ENCODE data around the gene GPSM1. TPM values are rescaled to one million over a fixed set of nuclear protein-coding genes. Genes with fewer than 3 reads are reported as not detected.

Gene GPSM1
- total RNA-seq, 3 donors from 2014 or later = 2.4 to 15.0 (median 4.2) TPM

DNA sequence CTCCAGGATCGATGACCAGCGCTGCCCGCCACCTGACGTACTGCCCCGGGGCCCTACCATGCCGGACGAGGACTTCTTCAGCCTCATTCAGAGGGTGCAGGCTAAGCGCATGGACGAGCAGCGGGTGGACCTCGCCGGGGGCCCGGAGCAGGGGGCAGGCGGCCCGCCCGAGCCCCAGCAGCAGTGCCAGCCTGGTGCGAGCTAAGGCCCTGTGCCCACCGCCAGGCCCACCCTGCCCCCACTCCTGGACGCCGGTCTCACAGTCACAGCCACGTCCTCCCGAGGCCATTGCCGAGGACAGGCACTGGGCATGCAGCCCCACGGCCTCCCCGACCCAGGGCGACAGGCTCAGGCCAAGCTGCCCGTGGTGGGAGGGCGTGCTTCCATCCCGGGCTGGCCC is 30.7 kb downstream of the GPSM1 start:
- Histone ChIP-seq H3K4me1 (ENCODE audit: low read depth) (peaks cover 7% of the 10 kb centered on the region), H3K4me3 (no peak overlapping the region), H3K9me3 (no peaks in the 10 kb centered on the region), H3K36me3 (ENCODE audit: low read depth) (no peaks in the 10 kb centered on the region)
- no peak for DNase-seq
- TF ChIP-seq, protein P1, sequence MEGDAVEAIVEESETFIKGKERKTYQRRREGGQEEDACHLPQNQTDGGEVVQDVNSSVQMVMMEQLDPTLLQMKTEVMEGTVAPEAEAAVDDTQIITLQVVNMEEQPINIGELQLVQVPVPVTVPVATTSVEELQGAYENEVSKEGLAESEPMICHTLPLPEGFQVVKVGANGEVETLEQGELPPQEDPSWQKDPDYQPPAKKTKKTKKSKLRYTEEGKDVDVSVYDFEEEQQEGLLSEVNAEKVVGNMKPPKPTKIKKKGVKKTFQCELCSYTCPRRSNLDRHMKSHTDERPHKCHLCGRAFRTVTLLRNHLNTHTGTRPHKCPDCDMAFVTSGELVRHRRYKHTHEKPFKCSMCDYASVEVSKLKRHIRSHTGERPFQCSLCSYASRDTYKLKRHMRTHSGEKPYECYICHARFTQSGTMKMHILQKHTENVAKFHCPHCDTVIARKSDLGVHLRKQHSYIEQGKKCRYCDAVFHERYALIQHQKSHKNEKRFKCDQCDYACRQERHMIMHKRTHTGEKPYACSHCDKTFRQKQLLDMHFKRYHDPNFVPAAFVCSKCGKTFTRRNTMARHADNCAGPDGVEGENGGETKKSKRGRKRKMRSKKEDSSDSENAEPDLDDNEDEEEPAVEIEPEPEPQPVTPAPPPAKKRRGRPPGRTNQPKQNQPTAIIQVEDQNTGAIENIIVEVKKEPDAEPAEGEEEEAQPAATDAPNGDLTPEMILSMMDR (IDR thresholded peaks at IDR 0.05) = no peak
- ATAC-seq = no peak
- intact Hi-C loops (cut with DNase I, micrococcal nuclease) = no loop called here

DNA sequence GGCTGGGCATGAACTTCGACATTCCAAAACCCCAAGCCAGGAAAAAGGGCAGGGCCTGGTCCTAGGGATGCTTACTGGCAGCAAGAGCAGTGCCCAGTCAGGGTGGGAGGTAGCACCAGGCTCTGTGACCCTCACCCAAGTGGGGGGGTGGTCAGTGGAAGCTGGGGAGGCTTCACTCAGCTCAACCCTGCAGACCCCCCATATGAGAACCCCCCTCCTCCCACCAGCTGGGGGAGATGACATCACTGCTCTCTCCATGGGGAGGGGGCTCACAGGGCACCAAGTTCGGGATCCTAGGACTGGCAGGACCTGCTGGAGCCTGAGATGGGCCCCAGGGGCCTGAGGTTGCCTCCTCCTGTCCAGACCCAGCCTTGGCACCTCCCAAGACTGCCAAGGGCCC is 31.5 kb downstream of the GPSM1 start:
- TF ChIP-seq, protein P1 (IDR thresholded peaks at IDR 0.05) = no peak
- Histone ChIP-seq H3K36me3 (ENCODE audit: low read depth) (no peaks in the 10 kb centered on the region), H3K4me1 (ENCODE audit: low read depth) (peaks cover 8% of the 10 kb centered on the region), H3K4me3 (no peak overlapping the region), H3K9me3 (no peaks in the 10 kb centered on the region)
- DNase-seq (no peak), ATAC-seq (no peak)
- intact Hi-C loops (cut with DNase I, micrococcal nuclease) = no loop called here

DNA sequence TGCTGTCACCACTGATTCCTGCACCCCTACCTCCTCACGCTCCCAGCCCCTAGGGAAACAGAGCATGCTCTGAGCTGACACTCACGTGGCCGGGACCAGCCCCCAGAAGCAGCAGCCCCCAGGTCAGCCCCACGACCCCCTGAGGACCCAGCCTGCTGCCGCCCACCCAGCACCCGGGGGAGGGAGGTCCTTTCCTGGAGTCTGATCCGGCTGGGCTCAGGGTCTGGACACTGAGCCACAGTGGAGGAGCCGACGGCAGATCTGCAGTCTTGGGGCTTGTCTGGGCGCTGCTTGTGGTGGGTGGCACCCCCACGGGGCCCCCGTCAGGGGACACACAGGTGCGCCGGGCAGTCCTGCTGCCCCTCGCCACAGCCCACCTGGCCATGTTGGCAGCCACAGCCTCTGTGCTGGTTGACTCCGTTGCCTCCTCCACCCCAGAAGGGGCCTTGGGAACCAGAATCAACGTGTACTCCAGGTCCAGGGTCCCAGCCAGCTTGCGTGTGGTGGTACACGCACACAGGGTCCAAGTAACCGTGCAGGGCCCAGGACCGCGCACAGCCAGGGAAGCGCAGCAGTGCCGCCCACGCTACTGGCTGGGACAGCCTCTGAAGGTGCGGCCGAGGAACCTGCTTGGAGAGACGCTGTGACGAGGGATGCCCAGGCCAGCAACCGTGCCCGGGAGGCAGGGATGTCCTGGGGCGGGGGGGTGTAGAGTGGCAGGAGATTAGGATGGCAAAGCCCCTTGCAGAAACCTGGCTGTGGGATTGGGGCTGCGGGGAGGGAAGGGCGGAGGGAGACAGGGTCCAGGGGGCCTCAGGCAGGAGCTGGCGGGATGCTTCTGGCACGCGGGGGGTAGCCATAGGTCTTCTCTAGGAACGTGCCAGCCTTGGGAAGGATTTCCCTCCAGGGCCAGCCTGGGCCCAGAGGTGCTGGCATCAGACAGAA is 32.7 kb downstream of the GPSM1 start:
- TF ChIP-seq, protein P1 (IDR thresholded peaks at IDR 0.05) = no peak
- ATAC-seq = no peak
- Histone ChIP-seq H3K36me3 (ENCODE audit: low read depth) (no peaks in the 10 kb centered on the region), H3K4me3 (no peak overlapping the region), H3K4me1 (ENCODE audit: low read depth) (peaks cover 8% of the 10 kb centered on the region), H3K9me3 (no peaks in the 10 kb centered on the region)
- no peak for DNase-seq
- intact Hi-C loops (cut with DNase I, micrococcal nuclease) = no loop called here

DNA sequence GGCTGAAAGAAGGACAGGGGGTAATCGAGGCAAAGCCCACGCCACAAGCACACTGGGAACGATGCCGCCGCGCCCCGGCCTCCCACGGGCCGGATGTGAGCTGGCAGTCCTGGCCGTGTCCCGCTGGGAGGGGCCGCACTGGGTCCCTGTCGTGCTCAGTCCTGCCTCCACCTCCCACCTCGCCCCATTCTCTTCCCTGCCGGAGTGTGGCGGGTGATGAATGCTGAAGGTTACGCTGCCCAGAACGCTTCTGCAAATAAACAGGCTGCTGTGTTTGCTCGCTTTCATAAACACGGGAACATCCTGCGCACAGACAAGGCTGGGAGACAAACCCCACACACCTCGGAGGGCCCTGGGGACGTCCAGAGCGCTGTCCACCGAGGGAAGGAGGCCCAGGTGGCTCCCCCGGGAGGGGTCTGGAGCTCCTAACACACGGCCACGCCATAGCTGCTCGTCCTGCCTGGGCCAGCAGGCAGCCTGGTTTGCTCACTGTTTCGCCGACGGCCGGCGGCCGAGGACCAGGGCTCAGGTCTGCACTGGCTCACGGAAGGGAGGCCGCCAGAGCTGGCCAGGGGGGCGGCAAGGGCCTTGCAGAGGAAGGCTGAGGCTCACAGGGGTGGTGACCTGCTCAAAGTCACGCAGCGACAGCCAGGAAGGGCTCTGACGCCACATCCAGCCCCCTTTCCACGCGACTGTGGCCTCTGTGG is 33.9 kb downstream of the GPSM1 start:
- peaks cover 8% of the 10 kb centered on the region for H3K4me1 ChIP-seq (ENCODE audit: low read depth)
- TF ChIP-seq, protein P1 (IDR thresholded peaks at IDR 0.05) = no peak
- H3K9me3 ChIP-seq = no peaks in the 10 kb centered on the region
- H3K36me3 ChIP-seq (ENCODE audit: low read depth) = no peaks in the 10 kb centered on the region
- ATAC-seq (no peak), DNase-seq (no peak)
- no peak overlapping the region for H3K4me3 ChIP-seq
- intact Hi-C loops (cut with DNase I, micrococcal nuclease) = no loop called here

DNA sequence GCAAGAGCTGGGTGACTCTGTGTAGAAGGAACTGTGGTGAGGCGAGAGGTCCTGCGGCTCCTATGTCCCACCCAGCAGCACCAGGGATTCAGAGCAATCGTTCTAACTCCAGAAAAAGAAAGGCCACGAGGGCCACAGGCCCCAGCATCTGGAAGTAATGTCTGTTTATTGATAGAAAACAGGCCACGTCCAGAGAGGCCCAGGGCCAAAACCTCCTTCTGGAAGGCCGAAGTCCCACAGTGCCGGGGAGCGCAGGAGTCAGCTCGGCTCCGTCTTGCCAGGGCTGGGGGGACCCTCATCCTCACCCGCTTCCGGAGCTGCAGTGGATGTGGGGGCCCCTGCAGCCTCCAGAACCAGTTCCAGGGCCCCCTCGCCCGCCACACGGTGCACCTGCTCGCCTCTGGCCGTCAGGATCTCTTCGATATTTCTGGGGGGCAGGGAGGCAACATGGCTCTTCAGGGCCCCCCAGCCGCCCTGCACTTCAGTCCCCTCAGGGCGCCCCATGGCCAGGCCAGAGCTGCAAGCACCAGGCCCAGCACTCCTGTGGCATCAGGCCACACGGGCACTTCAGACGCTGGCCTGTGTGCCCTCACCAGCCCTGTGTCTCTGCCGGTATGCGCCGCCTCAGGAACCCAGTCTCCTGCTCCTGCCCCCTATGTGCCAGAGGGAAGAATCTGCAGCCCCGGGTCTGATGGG is 34.6 kb downstream of the GPSM1 start:
- Histone ChIP-seq H3K4me1 (ENCODE audit: low read depth) (peaks cover 8% of the 10 kb centered on the region), H3K4me3 (no peak overlapping the region), H3K9me3 (no peaks in the 10 kb centered on the region), H3K36me3 (ENCODE audit: low read depth) (no peaks in the 10 kb centered on the region)
- intact Hi-C loops (cut with DNase I, micrococcal nuclease) = no loop called here
- no peak for DNase-seq
- no peak for ATAC-seq
- TF ChIP-seq, protein P1 (IDR thresholded peaks at IDR 0.05) = no peak

Data from mucosa of descending colon (tissue), 3 donors.